ENCODE data around the gene CCSER1.
"Not testable (repeated sequence)": the region's sequence is repeated elsewhere in the genome, so short reads cannot be mapped to it uniquely, and the experiment has no call there.

Gene CCSER1

GRCh38 chr4:91222014-91222413 lies 1094.8 kb downstream of the CCSER1 start:
- DNase-seq, result no peak

GRCh38 chr4:91226867-91227266 lies 1099.7 kb downstream of the CCSER1 start:
- no peak for DNase-seq

- no peak for DNase-seq
Measured at GRCh38 chr4:91228659-91229058, 1101.5 kb downstream of the CCSER1 start.

- DNase-seq, result no peak
Measured at GRCh38 chr4:91233164-91233563, 1106.0 kb downstream of the CCSER1 start.

GRCh38 chr4:91243132-91243531 lies 1115.9 kb downstream of the CCSER1 start:
- no peak for DNase-seq

GRCh38 chr4:91256043-91256442 lies 1128.8 kb downstream of the CCSER1 start:
- no peak for DNase-seq

GRCh38 chr4:91256751-91257150 lies 1129.6 kb downstream of the CCSER1 start:
- no peak for DNase-seq

- no peak for DNase-seq
Measured at GRCh38 chr4:91257721-91258120, 1130.5 kb downstream of the CCSER1 start.

GRCh38 chr4:91258326-91258725 lies 1131.1 kb downstream of the CCSER1 start:
- no peak for DNase-seq

- DNase-seq, result no peak
Measured at GRCh38 chr4:91267543-91267942, 1140.3 kb downstream of the CCSER1 start.

- not testable (repeated sequence) for DNase-seq
Measured at GRCh38 chr4:91268481-91268880, 1141.3 kb downstream of the CCSER1 start.

- DNase-seq, result no peak
Measured at GRCh38 chr4:91268913-91269312, 1141.7 kb downstream of the CCSER1 start.

- DNase-seq, result no peak
Measured at GRCh38 chr4:91279899-91280298, 1152.7 kb downstream of the CCSER1 start.

GRCh38 chr4:91280551-91281290 lies 1153.5 kb downstream of the CCSER1 start:
- DNase-seq, result no peak

- no peak for DNase-seq
Measured at GRCh38 chr4:91282217-91282616, 1155.0 kb downstream of the CCSER1 start.

- no peak for DNase-seq
Measured at GRCh38 chr4:91283726-91284230, 1156.6 kb downstream of the CCSER1 start.

GRCh38 chr4:91284480-91284879 lies 1157.3 kb downstream of the CCSER1 start:
- no peak for DNase-seq

- DNase-seq, result no peak
Measured at GRCh38 chr4:91285487-91285886, 1158.3 kb downstream of the CCSER1 start.

GRCh38 chr4:91288702-91289311 lies 1161.6 kb downstream of the CCSER1 start:
- DNase-seq, result no peak

GRCh38 chr4:91298156-91298700 lies 1171.0 kb downstream of the CCSER1 start:
- no peak for DNase-seq

GRCh38 chr4:91298824-91299223 lies 1171.6 kb downstream of the CCSER1 start:
- no peak for DNase-seq

GRCh38 chr4:91302120-91302519 lies 1174.9 kb downstream of the CCSER1 start:
- no peak for DNase-seq

GRCh38 chr4:91304292-91304691 lies 1177.1 kb downstream of the CCSER1 start:
- no peak for DNase-seq

- DNase-seq, result no peak
Measured at GRCh38 chr4:91317434-91317833, 1190.2 kb downstream of the CCSER1 start.

Data from KG1 (cell line).